ENCODE results near the gene NEDD4L.

GRCh38 chr18:58412844-58413666 lies 369.0 kb downstream of the NEDD4L start:
- TF ChIP-seq ZFP30 (CRISPR knock-in tag; IDR thresholded peaks at IDR 0.05): no peak
- no peak for TF ChIP-seq ARNTL (CRISPR knock-in tag; IDR thresholded peaks at IDR 0.05; ENCODE audit: borderline replicate concordance, low read depth)
- no peak for TF ChIP-seq TCF4 (CRISPR knock-in tag; IDR thresholded peaks at IDR 0.05; ENCODE audit: borderline replicate concordance)
- no peak for TF ChIP-seq ZNF565 (CRISPR knock-in tag; conservative IDR thresholded peaks at IDR 0.05; ENCODE audit: low read depth)
- TF ChIP-seq ZNF8 (CRISPR knock-in tag; IDR thresholded peaks at IDR 0.05): no peak
- TF ChIP-seq PATZ1 (CRISPR knock-in tag; IDR thresholded peaks at IDR 0.05; ENCODE audit: borderline replicate concordance): no peak
- TF ChIP-seq ESRRG (CRISPR knock-in tag; IDR thresholded peaks at IDR 0.05): no peak
- no peak for TF ChIP-seq PPARA (CRISPR knock-in tag; IDR thresholded peaks at IDR 0.05; ENCODE audit: borderline replicate concordance)
- TF ChIP-seq SNAI2 (CRISPR knock-in tag; IDR thresholded peaks at IDR 0.05): no peak
- TF ChIP-seq RARB (CRISPR knock-in tag; IDR thresholded peaks at IDR 0.05): no peak
- no peak for TF ChIP-seq ZNF70 (CRISPR knock-in tag; IDR thresholded peaks at IDR 0.05)
- TF ChIP-seq BACH2 (CRISPR knock-in tag; IDR thresholded peaks at IDR 0.05; ENCODE audit: borderline replicate concordance): no peak
- TF ChIP-seq TSHZ2 (CRISPR knock-in tag; IDR thresholded peaks at IDR 0.05): no peak
